ENCODE data around the gene YBEY.
A peak's percentile ranks its signal among the peaks of the same experiment; 100 is the strongest.

YBEY gene

DNA sequence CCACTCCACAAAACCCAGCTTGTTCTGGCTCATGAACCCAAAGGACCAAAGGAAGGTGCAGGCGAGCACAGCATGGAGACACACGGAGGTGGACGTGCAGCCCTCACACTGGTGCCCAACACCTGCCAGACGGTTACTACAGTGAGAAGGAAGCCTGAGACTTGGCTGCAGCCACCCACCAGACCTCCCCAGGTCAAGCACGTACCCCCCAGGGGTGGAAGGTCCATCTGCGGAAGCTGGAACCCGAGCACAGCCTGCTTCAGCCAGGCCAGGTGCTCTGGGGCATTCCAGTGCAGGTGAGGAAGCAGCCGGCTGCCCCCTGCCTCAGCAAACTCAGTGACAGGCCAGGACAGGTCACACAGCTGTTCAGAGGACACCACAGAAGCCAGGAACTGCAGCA lies 41.5 kb upstream of the YBEY start:
- H3K36me3 Mint-ChIP-seq (ENCODE audit: low read depth) = peaks cover 71% of the 10 kb centered on the region

DNA sequence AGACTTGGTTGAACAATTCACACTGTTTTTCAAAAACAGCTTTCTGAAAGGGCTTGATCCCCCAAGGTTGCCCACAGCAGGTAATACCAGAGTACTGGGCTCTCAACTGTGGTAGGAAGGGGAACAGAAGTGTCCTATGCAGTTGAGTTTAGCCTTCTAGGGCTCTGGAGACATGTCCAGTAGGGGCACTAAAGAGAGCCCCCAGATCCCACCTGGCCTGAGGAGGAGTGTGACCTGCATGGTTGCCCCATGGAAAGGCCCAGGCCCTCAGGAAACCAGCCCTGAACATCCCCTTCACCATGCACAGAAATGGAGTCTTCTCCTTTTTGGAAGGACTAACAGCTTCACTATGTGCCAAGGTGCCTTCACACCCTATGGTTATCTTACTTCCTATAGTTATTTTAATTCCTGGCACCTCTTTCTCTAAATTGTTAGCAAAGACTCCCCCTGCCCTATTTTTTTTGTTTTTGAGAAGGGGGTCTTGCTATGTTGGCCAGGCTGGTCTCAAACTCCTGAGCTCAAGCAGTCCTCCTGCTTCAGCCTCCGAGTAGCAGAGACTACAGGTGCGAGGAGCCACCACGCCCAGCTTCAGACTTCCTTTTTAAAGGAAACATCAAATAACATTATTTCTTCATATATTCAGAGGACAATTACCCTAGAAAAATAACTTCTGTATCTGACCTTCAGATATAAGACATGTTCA lies 40.8 kb upstream of the YBEY start:
- Mint-ChIP-seq H3K27ac (no peak overlapping the region), H3K27me3 (ENCODE audit: low read depth, poor library complexity) (no peaks in the 10 kb centered on the region), H3K4me1 (no peaks in the 10 kb centered on the region), H3K4me3 (no peak overlapping the region), H3K36me3 (ENCODE audit: low read depth) (peaks cover 73% of the 10 kb centered on the region), H3K9me3 (no peaks in the 10 kb centered on the region)
- no peak for DNase-seq
- TF ChIP-seq, protein P1, sequence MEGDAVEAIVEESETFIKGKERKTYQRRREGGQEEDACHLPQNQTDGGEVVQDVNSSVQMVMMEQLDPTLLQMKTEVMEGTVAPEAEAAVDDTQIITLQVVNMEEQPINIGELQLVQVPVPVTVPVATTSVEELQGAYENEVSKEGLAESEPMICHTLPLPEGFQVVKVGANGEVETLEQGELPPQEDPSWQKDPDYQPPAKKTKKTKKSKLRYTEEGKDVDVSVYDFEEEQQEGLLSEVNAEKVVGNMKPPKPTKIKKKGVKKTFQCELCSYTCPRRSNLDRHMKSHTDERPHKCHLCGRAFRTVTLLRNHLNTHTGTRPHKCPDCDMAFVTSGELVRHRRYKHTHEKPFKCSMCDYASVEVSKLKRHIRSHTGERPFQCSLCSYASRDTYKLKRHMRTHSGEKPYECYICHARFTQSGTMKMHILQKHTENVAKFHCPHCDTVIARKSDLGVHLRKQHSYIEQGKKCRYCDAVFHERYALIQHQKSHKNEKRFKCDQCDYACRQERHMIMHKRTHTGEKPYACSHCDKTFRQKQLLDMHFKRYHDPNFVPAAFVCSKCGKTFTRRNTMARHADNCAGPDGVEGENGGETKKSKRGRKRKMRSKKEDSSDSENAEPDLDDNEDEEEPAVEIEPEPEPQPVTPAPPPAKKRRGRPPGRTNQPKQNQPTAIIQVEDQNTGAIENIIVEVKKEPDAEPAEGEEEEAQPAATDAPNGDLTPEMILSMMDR (IDR thresholded peaks at IDR 0.05) = no peak

More for the DNA sequence above, 41.5 kb upstream of the YBEY start:
- no peak for DNase-seq
- no peaks in the 10 kb centered on the region for H3K4me1 Mint-ChIP-seq
- TF ChIP-seq, protein P1 (IDR thresholded peaks at IDR 0.05) = no peak
- H3K27me3 Mint-ChIP-seq (ENCODE audit: low read depth, poor library complexity) = no peaks in the 10 kb centered on the region
- H3K4me3 Mint-ChIP-seq = no peak overlapping the region
- peak overlapping the region; percentile 42 for H3K27ac Mint-ChIP-seq
- no peaks in the 10 kb centered on the region for H3K9me3 Mint-ChIP-seq

DNA sequence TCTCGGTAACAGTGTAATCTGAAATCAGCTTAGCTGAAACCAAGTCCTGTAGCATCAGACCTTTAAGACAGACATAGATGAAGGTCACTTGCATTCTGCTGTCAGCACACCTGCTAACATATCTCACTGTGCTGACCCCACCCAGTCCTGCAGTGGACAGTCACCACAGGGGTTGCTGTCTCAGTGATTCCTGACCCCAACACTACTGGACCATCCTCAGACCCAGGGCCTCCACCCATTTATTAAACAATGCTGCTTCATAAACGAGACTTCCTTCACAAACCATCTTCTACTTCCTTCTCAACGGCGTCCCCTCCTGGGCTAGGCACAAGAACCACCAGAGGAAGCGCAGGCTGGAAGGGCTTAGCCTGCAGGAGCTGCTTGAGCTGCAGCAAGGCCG lies 39.8 kb upstream of the YBEY start:
- Mint-ChIP-seq H3K4me3 (no peak overlapping the region), H3K36me3 (ENCODE audit: low read depth) (peaks cover 74% of the 10 kb centered on the region), H3K27me3 (ENCODE audit: low read depth, poor library complexity) (no peaks in the 10 kb centered on the region), H3K27ac (no peak overlapping the region), H3K4me1 (no peaks in the 10 kb centered on the region), H3K9me3 (no peaks in the 10 kb centered on the region)
- TF ChIP-seq, protein P1 (IDR thresholded peaks at IDR 0.05) = no peak
- no peak for DNase-seq

DNA sequence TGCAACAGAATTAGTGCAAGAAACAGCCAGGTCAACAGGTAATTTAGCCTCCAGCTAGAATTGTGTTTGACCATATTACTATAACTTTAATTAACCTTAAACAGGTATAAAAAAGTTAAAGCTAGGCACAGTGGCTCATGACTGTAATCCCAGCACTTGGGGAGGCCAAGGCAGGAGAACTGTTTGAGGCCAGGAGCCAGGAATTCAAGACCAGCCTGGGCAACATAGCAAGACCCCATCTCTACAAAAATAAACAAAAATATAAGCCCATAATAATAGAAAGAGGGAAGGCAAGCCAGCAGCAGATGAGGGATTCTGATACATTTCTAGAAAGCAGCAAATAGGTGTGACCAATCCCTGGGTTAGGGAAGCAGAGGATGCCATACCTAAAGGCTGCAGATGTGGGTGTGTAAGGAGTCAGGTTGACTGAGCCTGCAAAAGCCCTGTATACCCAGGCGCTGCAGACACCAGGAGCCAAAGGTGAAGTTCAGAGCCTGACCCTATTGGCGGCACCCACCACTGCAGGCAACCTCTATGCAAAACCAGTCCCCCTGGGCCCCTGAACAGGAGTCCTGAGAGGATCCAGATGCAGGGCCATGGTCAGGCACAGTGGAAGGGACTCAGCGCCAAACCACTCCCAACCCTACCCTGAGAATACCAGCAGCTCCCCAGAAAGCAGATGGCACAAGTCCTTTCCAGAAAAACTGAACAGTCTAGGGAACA lies 38.3 kb upstream of the YBEY start:
- DNase-seq = no peak
- peaks cover 66% of the 10 kb centered on the region for H3K36me3 Mint-ChIP-seq (ENCODE audit: low read depth)
- H3K4me3 Mint-ChIP-seq = no peak overlapping the region
- H3K9me3 Mint-ChIP-seq = no peaks in the 10 kb centered on the region
- H3K27ac Mint-ChIP-seq = no peak overlapping the region
- no peaks in the 10 kb centered on the region for H3K27me3 Mint-ChIP-seq (ENCODE audit: low read depth, poor library complexity)
- TF ChIP-seq, protein P1 (IDR thresholded peaks at IDR 0.05) = no peak
- no peaks in the 10 kb centered on the region for H3K4me1 Mint-ChIP-seq

DNA sequence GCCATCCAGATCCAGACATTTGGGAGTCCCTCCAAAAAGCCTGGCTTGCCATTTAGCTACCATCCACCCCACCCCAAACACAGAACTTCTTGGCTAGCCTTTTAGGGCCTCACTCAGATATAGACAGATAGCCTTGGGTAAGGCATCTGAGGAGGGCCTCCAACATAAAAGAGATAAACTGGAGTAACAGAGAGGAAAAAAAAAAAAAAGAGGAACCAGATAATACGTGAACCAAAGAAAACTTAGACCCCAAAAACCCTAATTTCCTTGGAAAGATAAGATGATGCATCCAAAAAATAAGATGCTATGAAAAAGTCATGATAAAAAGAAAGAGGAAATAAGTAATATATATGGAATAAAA lies 37.7 kb upstream of the YBEY start:
- Mint-ChIP-seq H3K4me1 (peaks cover 3% of the 10 kb centered on the region), H3K4me3 (no peak overlapping the region), H3K27ac (peak overlapping the region; percentile 43), H3K27me3 (ENCODE audit: low read depth, poor library complexity) (no peaks in the 10 kb centered on the region), H3K36me3 (ENCODE audit: low read depth) (peaks cover 65% of the 10 kb centered on the region), H3K9me3 (no peaks in the 10 kb centered on the region)
- no peak for DNase-seq
- TF ChIP-seq, protein P1 (IDR thresholded peaks at IDR 0.05) = no peak

DNA sequence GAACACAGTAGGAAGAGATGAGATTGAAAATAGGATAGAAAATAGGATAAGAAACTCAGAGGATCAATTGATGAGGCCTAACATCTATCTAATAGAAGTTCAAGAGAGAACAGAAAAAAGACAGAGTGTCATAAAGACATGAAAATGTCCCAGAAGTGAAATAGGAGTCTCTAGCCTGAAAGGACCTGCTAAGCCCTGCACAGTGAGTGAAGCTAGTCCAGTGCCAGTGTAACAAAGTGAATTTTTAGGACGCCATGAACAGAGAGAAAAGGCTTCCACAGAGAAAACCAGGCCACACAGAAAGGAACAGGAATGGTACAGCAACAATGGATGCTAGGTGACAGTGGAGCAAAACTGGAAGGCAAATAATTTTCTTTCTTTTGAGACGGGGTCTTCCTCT lies 37.3 kb upstream of the YBEY start:
- TF ChIP-seq, protein P1 (IDR thresholded peaks at IDR 0.05) = no peak
- Mint-ChIP-seq H3K27ac (peak overlapping the region; percentile 78), H3K9me3 (no peaks in the 10 kb centered on the region), H3K36me3 (ENCODE audit: low read depth) (peaks cover 66% of the 10 kb centered on the region), H3K27me3 (ENCODE audit: low read depth, poor library complexity) (peaks cover 1% of the 10 kb centered on the region), H3K4me3 (no peak overlapping the region), H3K4me1 (peaks cover 7% of the 10 kb centered on the region)
- DNase-seq = no peak
